Suprapubic skin (tissue), 4 donors: ENCODE results near the gene ICE1. TPM values are rescaled to one million over a fixed set of nuclear protein-coding genes. Genes with fewer than 3 reads are reported as not detected.
"Not testable (repeated sequence)": the region's sequence is repeated elsewhere in the genome, so short reads cannot be mapped to it uniquely, and the experiment has no call there.

Source experiments
- DNase-seq, 2 donors: peaks; one replicate each; pipeline ENCODE4 v3.0.0-alpha.2; 2019; ENCODE audit warnings: low spot score in 2 of 2
- H3K27ac ChIP-seq: fragments of 200-600 bp; sonication (generic); one replicate; pipeline ENCODE4 v1.5.1; 2019
- H3K27me3 ChIP-seq: fragments of 200-600 bp; sonication (generic); one replicate; pipeline ENCODE4 v1.5.1; 2019
- H3K36me3 ChIP-seq: fragments of 200-600 bp; sonication (generic); one replicate; pipeline ENCODE4 v1.5.1; 2019
- H3K4me1 ChIP-seq: fragments of 200-600 bp; sonication (generic); one replicate; pipeline ENCODE4 v1.5.1; 2019
- H3K4me3 ChIP-seq: fragments of 200-600 bp; sonication (generic); one replicate; pipeline ENCODE4 v1.5.1; 2019; ENCODE audit warnings: mild to moderate bottlenecking
- H3K9me3 ChIP-seq: fragments of 200-600 bp; sonication (generic); one replicate; pipeline ENCODE4 v1.5.1; 2019
- CTCF ChIP-seq, 2 donors: fragments of 200-600 bp in 1 of 2; fragments of 450-650 bp in 1 of 2; sonication (generic) in 1 of 2; IDR thresholded peaks; one replicate each; pipeline ENCODE4 v1.5.1; 2016 to 2019; ENCODE audit warnings: antibody characterized with exemption in 2 of 2, mild to moderate bottlenecking in 1 of 2, moderate library complexity in 1 of 2
- EP300 ChIP-seq: sonication (generic); formaldehyde crosslinking; IDR thresholded peaks from one replicate; pipeline ENCODE4 v1.6.1; 2017; ENCODE audit warnings: antibody characterized with exemption
- POLR2A ChIP-seq, 2 donors: fragments of 450-650 bp; IDR thresholded peaks; one replicate each; pipeline ENCODE4 v1.6.1; 2017; ENCODE audit warnings: antibody characterized with exemption in 2 of 2, mild to moderate bottlenecking in 2 of 2, moderate library complexity in 2 of 2
- POLR2AphosphoS5 ChIP-seq, 3 donors: sonication (generic); formaldehyde crosslinking; IDR thresholded peaks; one replicate each; pipeline ENCODE4 v1.6.1; 2017; ENCODE audit warnings: antibody characterized with exemption in 3 of 3
- WGBS: methylation state at CpG from one replicate; pipeline ENCODE4 v1.1.5; 2018; 5-methylcytosine and 5-hydroxymethylcytosine counted together
- total RNA-seq, 4 donors: library from RNA; depleted of rRNA; stranded (reverse); fragments of >200 nt; gene quantifications; one replicate each; pipeline ENCODE4 v1.1.0, GENCODE V29; 2016

ICE1 gene
- total RNA-seq, 4 donors from 2014 or later = 17.6 to 27.4 (median 24.1) TPM

GRCh38 chr5:5486122-5486521, 63.6 kb downstream of the ICE1 start:
- H3K4me3 ChIP-seq = no peak overlapping the region
- no peak overlapping the region for H3K27ac ChIP-seq
- no peak for DNase-seq
- no peaks in the 10 kb centered on the region for H3K27me3 ChIP-seq
- H3K36me3 ChIP-seq = peaks cover 33% of the 10 kb centered on the region
- TF ChIP-seq EP300 (no peak), POLR2AphosphoS5 (IDR thresholded peaks at IDR 0.05) (no peak), POLR2A (IDR thresholded peaks at IDR 0.05) (no peak), CTCF (IDR thresholded peaks at IDR 0.05) (no peak)
- no peaks in the 10 kb centered on the region for H3K9me3 ChIP-seq
- 83% methylated on average over 3 of the region's 3 CpGs for WGBS
- no peaks in the 10 kb centered on the region for H3K4me1 ChIP-seq

DNA sequence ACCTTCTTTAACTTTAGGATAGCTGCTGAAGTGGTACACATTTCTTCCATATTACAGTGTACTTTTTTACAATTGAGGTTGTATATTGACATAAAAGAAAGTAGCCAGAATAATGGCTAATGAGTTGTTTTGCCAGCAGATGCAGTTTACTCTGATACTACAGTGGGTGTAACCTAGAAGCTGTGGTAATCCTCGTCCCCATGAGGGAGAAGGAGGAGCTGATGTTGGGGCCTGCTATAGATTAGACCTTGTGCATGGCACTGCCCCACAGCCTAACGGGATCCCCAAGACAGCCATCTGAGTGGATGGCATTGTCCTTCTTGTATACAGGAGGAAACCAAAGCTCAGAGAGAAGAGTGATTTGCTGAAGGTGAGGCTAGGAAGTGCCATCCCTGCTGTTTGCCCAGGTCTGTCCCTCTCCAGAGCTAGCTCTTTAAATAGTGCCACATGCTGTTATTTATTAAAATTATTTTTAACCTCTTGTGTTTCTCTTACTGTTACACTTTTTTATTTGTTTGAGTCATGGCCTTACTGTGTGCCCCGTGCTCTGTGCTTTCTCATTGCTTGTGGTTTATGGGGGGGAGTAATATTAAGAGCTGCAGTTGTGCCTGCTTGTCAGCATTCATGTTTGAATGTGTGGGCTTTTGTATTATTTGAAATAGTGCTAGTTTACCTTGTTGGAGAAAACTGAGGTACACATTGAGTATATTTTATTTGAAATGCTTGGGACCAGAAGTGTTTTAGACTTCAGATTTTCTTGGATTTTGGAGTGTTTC, 65.3 kb downstream of the ICE1 start:
- Histone ChIP-seq H3K27me3 (no peaks in the 10 kb centered on the region), H3K9me3 (no peaks in the 10 kb centered on the region), H3K4me3 (no peak overlapping the region), H3K4me1 (peaks cover 5% of the 10 kb centered on the region), H3K36me3 (peaks cover 33% of the 10 kb centered on the region), H3K27ac (no peak overlapping the region)
- 57% methylated on average over 3 of the region's 3 CpGs for WGBS
- DNase-seq = no peak
- TF ChIP-seq EP300 (no peak), POLR2A (IDR thresholded peaks at IDR 0.05) (no peak), POLR2AphosphoS5 (IDR thresholded peaks at IDR 0.05) (no peak), CTCF (IDR thresholded peaks at IDR 0.05) (no peak)

GRCh38 chr5:5490774-5491347, 68.4 kb downstream of the ICE1 start:
- DNase-seq = no peak
- TF ChIP-seq CTCF (IDR thresholded peaks at IDR 0.05) (no peak), POLR2AphosphoS5 (IDR thresholded peaks at IDR 0.05) (no peak), EP300 (no peak), POLR2A (IDR thresholded peaks at IDR 0.05) (no peak)
- Histone ChIP-seq H3K4me1 (peaks cover 17% of the 10 kb centered on the region), H3K4me3 (no peak overlapping the region), H3K27me3 (no peaks in the 10 kb centered on the region), H3K36me3 (peaks cover 27% of the 10 kb centered on the region), H3K27ac (no peak overlapping the region), H3K9me3 (no peaks in the 10 kb centered on the region)
- 67% methylated on average over 9 of the region's 9 CpGs for WGBS

- no peak overlapping the region for H3K27ac ChIP-seq
These were observed 69.8 kb downstream of the ICE1 start for GRCh38 chr5:5492087-5492933.

GRCh38 chr5:5492934-5493271, 70.4 kb downstream of the ICE1 start:
- not testable (repeated sequence) for H3K27me3 ChIP-seq, DNase-seq, H3K9me3 ChIP-seq, H3K27ac ChIP-seq, H3K4me3 ChIP-seq
- peaks cover 23% of the 10 kb centered on the region for H3K4me1 ChIP-seq
- H3K36me3 ChIP-seq = peaks cover 19% of the 10 kb centered on the region
- 94% methylated on average over 2 of the region's 2 CpGs for WGBS

More at GRCh38 chr5:5492087-5492933, 69.8 kb downstream of the ICE1 start:
- Histone ChIP-seq H3K4me3 (no peak overlapping the region), H3K4me1 (peaks cover 21% of the 10 kb centered on the region), H3K9me3 (no peaks in the 10 kb centered on the region), H3K27me3 (no peaks in the 10 kb centered on the region), H3K36me3 (peaks cover 19% of the 10 kb centered on the region)
- 37% methylated on average over 12 of the region's 12 CpGs for WGBS
- TF ChIP-seq POLR2AphosphoS5 (IDR thresholded peaks at IDR 0.05) (no peak), POLR2A (IDR thresholded peaks at IDR 0.05) (no peak), CTCF (IDR thresholded peaks at IDR 0.05) (peak; percentile 19 to 37)
- DNase-seq = no peak
